ENCODE measurements around the gene ZNF598. TPM values are rescaled to one million over a fixed set of nuclear protein-coding genes. Genes with fewer than 3 reads are reported as not detected.
A peak's percentile ranks its signal among the peaks of the same experiment; 100 is the strongest.

ZNF598 gene
- total RNA-seq, 1 donor from 2014 or later, result 105 TPM

- peaks cover 15% of the 10 kb centered on the region for H3K36me3 Mint-ChIP-seq (ENCODE audit: low read depth)
- H3K27ac Mint-ChIP-seq, result peak overlapping the region; percentile 4
- peaks cover 8% of the 10 kb centered on the region for H3K27me3 Mint-ChIP-seq (ENCODE audit: insufficient read depth)
- H3K9me3 Mint-ChIP-seq, result no peaks in the 10 kb centered on the region
- intact Hi-C loops (cut with micrococcal nuclease), result loop anchor here (2.0 kb wide), 1 partner anchor 975 kb away; the partner anchor contains the start of gene PAQR4
- no peak overlapping the region for H3K4me3 Mint-ChIP-seq
- H3K4me1 Mint-ChIP-seq (ENCODE audit: low read depth), result peaks cover 23% of the 10 kb centered on the region
- no peak for DNase-seq (ENCODE audit: low spot score)
These were observed 15.9 kb downstream of the ZNF598 start for GRCh38 chr16:1993731-1994131.

- H3K36me3 Mint-ChIP-seq (ENCODE audit: low read depth), result peaks cover 12% of the 10 kb centered on the region
- H3K4me1 Mint-ChIP-seq (ENCODE audit: low read depth), result peaks cover 26% of the 10 kb centered on the region
- peaks cover 11% of the 10 kb centered on the region for H3K27me3 Mint-ChIP-seq (ENCODE audit: insufficient read depth)
- intact Hi-C loops (cut with micrococcal nuclease), result loop anchor here (1.0 to 2.0 kb wide), 9 partner anchors 9 to 976 kb away; partner anchors contain the start of genes GFER, MSRB1, NDUFB10 and NTHL1
- H3K9me3 Mint-ChIP-seq, result no peaks in the 10 kb centered on the region
- no peak overlapping the region for H3K4me3 Mint-ChIP-seq
- no peak overlapping the region for H3K27ac Mint-ChIP-seq
- no peak for DNase-seq (ENCODE audit: low spot score)
These were observed 16.8 kb downstream of the ZNF598 start for GRCh38 chr16:1992704-1993317.

GRCh38 chr16:1991948-1992703, 17.5 kb downstream of the ZNF598 start:
- H3K36me3 Mint-ChIP-seq (ENCODE audit: low read depth), result peaks cover 10% of the 10 kb centered on the region
- peaks cover 11% of the 10 kb centered on the region for H3K27me3 Mint-ChIP-seq (ENCODE audit: insufficient read depth)
- peak overlapping the region; percentile 82 for H3K4me3 Mint-ChIP-seq
- intact Hi-C loops (cut with micrococcal nuclease), result loop anchor here (1.0 to 2.0 kb wide), 9 partner anchors 8 to 977 kb away; partner anchors contain the start of genes GFER, MSRB1, NDUFB10 and NTHL1
- peak; percentile 91 for DNase-seq (ENCODE audit: low spot score)
- no peaks in the 10 kb centered on the region for H3K9me3 Mint-ChIP-seq
- peaks cover 26% of the 10 kb centered on the region for H3K4me1 Mint-ChIP-seq (ENCODE audit: low read depth)
- H3K27ac Mint-ChIP-seq, result no peak overlapping the region

- H3K27ac Mint-ChIP-seq, result peak overlapping the region; percentile 84
- H3K27me3 Mint-ChIP-seq (ENCODE audit: insufficient read depth), result peaks cover 11% of the 10 kb centered on the region
- intact Hi-C loops (cut with micrococcal nuclease), result no loop called here
- peaks cover 26% of the 10 kb centered on the region for H3K4me1 Mint-ChIP-seq (ENCODE audit: low read depth)
- DNase-seq (ENCODE audit: low spot score), result no peak
- peaks cover 14% of the 10 kb centered on the region for H3K36me3 Mint-ChIP-seq (ENCODE audit: low read depth)
- peak overlapping the region; percentile 82 for H3K4me3 Mint-ChIP-seq
- no peaks in the 10 kb centered on the region for H3K9me3 Mint-ChIP-seq
These were observed 18.1 kb downstream of the ZNF598 start for GRCh38 chr16:1991588-1991947.

GRCh38 chr16:1991135-1991551, 18.5 kb downstream of the ZNF598 start:
- Mint-ChIP-seq H3K36me3 (ENCODE audit: low read depth) (peaks cover 15% of the 10 kb centered on the region), H3K27me3 (ENCODE audit: insufficient read depth) (peaks cover 11% of the 10 kb centered on the region), H3K27ac (peak overlapping the region; percentile 84), H3K4me3 (peak overlapping the region; percentile 82), H3K9me3 (no peaks in the 10 kb centered on the region), H3K4me1 (ENCODE audit: low read depth) (peaks cover 26% of the 10 kb centered on the region)
- no peak for DNase-seq (ENCODE audit: low spot score)
- intact Hi-C loops (cut with micrococcal nuclease), result no loop called here

GRCh38 chr16:1990351-1991134, 19.1 kb downstream of the ZNF598 start:
- Mint-ChIP-seq H3K9me3 (no peaks in the 10 kb centered on the region), H3K36me3 (ENCODE audit: low read depth) (peaks cover 14% of the 10 kb centered on the region), H3K27ac (peak overlapping the region; percentile 84), H3K27me3 (ENCODE audit: insufficient read depth) (peaks cover 11% of the 10 kb centered on the region), H3K4me1 (ENCODE audit: low read depth) (peaks cover 26% of the 10 kb centered on the region), H3K4me3 (peak overlapping the region; percentile 82)
- intact Hi-C loops (cut with micrococcal nuclease), result no loop called here
- peak; percentile 58 for DNase-seq (ENCODE audit: low spot score)

- no peak for DNase-seq (ENCODE audit: low spot score)
- intact Hi-C loops (cut with micrococcal nuclease), result no loop called here
- Mint-ChIP-seq H3K4me3 (no peak overlapping the region), H3K9me3 (no peaks in the 10 kb centered on the region), H3K36me3 (ENCODE audit: low read depth) (peaks cover 14% of the 10 kb centered on the region), H3K4me1 (ENCODE audit: low read depth) (peaks cover 26% of the 10 kb centered on the region), H3K27ac (no peak overlapping the region), H3K27me3 (ENCODE audit: insufficient read depth) (peaks cover 11% of the 10 kb centered on the region)
These were observed 19.6 kb downstream of the ZNF598 start for GRCh38 chr16:1990101-1990350.

GRCh38 chr16:1989209-1990100, 20.2 kb downstream of the ZNF598 start, which contains the start of gene SYNGR3:
SYNGR3 (plus strand) TSS chr16:1989970; CDS start chr16:1990103, 133 bp downstream.
- peaks cover 26% of the 10 kb centered on the region for H3K4me1 Mint-ChIP-seq (ENCODE audit: low read depth)
- intact Hi-C loops (cut with micrococcal nuclease), result no loop called here
- H3K27ac Mint-ChIP-seq, result peak within 1 kb of the TSS; percentile 84
- H3K27me3 Mint-ChIP-seq (ENCODE audit: insufficient read depth), result peaks cover 11% of the 10 kb centered on the region
- DNase-seq (ENCODE audit: low spot score), result no peak
- H3K4me3 Mint-ChIP-seq, result peak within 1 kb of the TSS; percentile 82
- no peaks in the 10 kb centered on the region for H3K9me3 Mint-ChIP-seq
- peaks cover 17% of the 10 kb centered on the region for H3K36me3 Mint-ChIP-seq (ENCODE audit: low read depth)

GRCh38 chr16:1987198-1987597, 22.4 kb downstream of the ZNF598 start:
- Mint-ChIP-seq H3K9me3 (no peaks in the 10 kb centered on the region), H3K27ac (no peak overlapping the region), H3K27me3 (ENCODE audit: insufficient read depth) (peaks cover 21% of the 10 kb centered on the region), H3K36me3 (ENCODE audit: low read depth) (peaks cover 14% of the 10 kb centered on the region), H3K4me3 (no peak overlapping the region), H3K4me1 (ENCODE audit: low read depth) (peaks cover 17% of the 10 kb centered on the region)
- intact Hi-C loops (cut with micrococcal nuclease), result no loop called here
- no peak for DNase-seq (ENCODE audit: low spot score)

GRCh38 chr16:1985466-1986150, 24.0 kb downstream of the ZNF598 start:
- Mint-ChIP-seq H3K4me1 (ENCODE audit: low read depth) (peaks cover 8% of the 10 kb centered on the region), H3K36me3 (ENCODE audit: low read depth) (peaks cover 14% of the 10 kb centered on the region)
- intact Hi-C loops (cut with micrococcal nuclease), result no loop called here

GRCh38 chr16:1984347-1985225, 25.0 kb downstream of the ZNF598 start:
- intact Hi-C loops (cut with micrococcal nuclease), result loop anchor here (1.0 to 5.0 kb wide), 4 partner anchors 8 to 38 kb away; partner anchors contain the start of genes NDUFB10 and TBL3

More at GRCh38 chr16:1985466-1986150, 24.0 kb downstream of the ZNF598 start:
- no peak for DNase-seq (ENCODE audit: low spot score)
- no peak overlapping the region for H3K27ac Mint-ChIP-seq
- H3K9me3 Mint-ChIP-seq, result no peaks in the 10 kb centered on the region
- H3K27me3 Mint-ChIP-seq (ENCODE audit: insufficient read depth), result peaks cover 32% of the 10 kb centered on the region
- peak overlapping the region; percentile 84 for H3K4me3 Mint-ChIP-seq

More at GRCh38 chr16:1984347-1985225, 25.0 kb downstream of the ZNF598 start:
- DNase-seq (ENCODE audit: low spot score), result no peak
- Mint-ChIP-seq H3K4me1 (ENCODE audit: low read depth) (peaks cover 8% of the 10 kb centered on the region), H3K9me3 (no peaks in the 10 kb centered on the region), H3K27ac (peak overlapping the region; percentile 29), H3K27me3 (ENCODE audit: insufficient read depth) (peaks cover 39% of the 10 kb centered on the region), H3K4me3 (peak overlapping the region; percentile 84), H3K36me3 (ENCODE audit: low read depth) (peaks cover 14% of the 10 kb centered on the region)

Measured in activated T-helper 1 cell treated with anti-CD3 and anti-CD28 coated beads, Interleukin-12 subunit alpha, Interleukin-12 subunit beta, Interleukin-2, Interleukin-4 antibody, amounts not matched to agents 30 ng/mL and 10 ng/mL and 1 ng/mL, durations not matched to agents 14 hours and 24 hours and 36 hours (primary cell).